ENCODE data around the gene MDFI. TPM values are rescaled to one million over a fixed set of nuclear protein-coding genes. Genes with fewer than 3 reads are reported as not detected.
A peak's percentile ranks its signal among the peaks of the same experiment; 100 is the strongest.

Gene MDFI
- total RNA-seq, 1 donor from 2014 or later = 48.3 TPM

- H3K4me1 Mint-ChIP-seq (ENCODE audit: low read depth) = peaks cover 7% of the 10 kb centered on the region
- H3K27ac Mint-ChIP-seq = no peak overlapping the region
- H3K4me3 Mint-ChIP-seq (ENCODE audit: low read depth) = no peak overlapping the region
- no peaks in the 10 kb centered on the region for H3K9me3 Mint-ChIP-seq (ENCODE audit: low read depth)
- DNase-seq (ENCODE audit: low spot score, unreplicated experiment) = no peak
- TF ChIP-seq, protein P1, sequence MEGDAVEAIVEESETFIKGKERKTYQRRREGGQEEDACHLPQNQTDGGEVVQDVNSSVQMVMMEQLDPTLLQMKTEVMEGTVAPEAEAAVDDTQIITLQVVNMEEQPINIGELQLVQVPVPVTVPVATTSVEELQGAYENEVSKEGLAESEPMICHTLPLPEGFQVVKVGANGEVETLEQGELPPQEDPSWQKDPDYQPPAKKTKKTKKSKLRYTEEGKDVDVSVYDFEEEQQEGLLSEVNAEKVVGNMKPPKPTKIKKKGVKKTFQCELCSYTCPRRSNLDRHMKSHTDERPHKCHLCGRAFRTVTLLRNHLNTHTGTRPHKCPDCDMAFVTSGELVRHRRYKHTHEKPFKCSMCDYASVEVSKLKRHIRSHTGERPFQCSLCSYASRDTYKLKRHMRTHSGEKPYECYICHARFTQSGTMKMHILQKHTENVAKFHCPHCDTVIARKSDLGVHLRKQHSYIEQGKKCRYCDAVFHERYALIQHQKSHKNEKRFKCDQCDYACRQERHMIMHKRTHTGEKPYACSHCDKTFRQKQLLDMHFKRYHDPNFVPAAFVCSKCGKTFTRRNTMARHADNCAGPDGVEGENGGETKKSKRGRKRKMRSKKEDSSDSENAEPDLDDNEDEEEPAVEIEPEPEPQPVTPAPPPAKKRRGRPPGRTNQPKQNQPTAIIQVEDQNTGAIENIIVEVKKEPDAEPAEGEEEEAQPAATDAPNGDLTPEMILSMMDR (IDR thresholded peaks at IDR 0.05; ENCODE audit: unreplicated experiment) = no peak
- peaks cover 15% of the 10 kb centered on the region for H3K36me3 Mint-ChIP-seq (ENCODE audit: insufficient read depth)
- H3K27me3 Mint-ChIP-seq = no peaks in the 10 kb centered on the region
Measured at GRCh38 chr6:41599015-41599851, 39.0 kb upstream of the MDFI start.

DNA sequence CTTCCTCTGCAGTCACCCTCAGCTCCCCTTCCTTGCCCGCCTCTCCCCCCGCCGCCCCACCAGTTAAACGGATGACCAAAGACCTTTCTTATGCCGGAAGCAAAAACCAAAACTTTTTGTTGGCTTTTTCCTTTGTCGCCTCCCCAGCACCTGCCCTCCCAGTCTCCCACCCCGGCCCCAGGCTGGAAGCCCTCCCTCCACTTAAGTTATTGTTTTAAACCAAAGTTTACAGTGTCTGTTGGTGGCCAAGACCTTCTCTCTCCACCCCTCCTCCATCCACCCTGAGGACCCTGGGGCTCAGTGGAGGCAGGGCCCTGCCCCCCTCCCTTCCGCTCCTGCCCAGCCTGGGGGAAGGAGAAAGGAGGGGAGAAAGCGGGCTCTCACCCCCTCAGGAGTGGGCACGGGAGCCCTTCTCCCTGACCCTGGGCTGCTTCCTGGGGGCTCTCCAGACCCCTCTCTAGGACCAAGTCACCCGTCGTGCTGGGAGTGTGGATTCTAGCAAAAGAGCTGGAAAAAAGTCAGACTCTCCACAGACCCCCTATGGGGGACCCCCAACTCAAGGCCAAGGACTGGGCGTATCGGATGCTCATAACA lies 38.3 kb upstream of the MDFI start:
- TF ChIP-seq, protein P1 (IDR thresholded peaks at IDR 0.05; ENCODE audit: unreplicated experiment) = no peak
- H3K27ac Mint-ChIP-seq = no peak overlapping the region
- no peak for DNase-seq (ENCODE audit: low spot score, unreplicated experiment)
- no peaks in the 10 kb centered on the region for H3K9me3 Mint-ChIP-seq (ENCODE audit: low read depth)
- H3K36me3 Mint-ChIP-seq (ENCODE audit: insufficient read depth) = peaks cover 10% of the 10 kb centered on the region
- no peak overlapping the region for H3K4me3 Mint-ChIP-seq (ENCODE audit: low read depth)
- peaks cover under 1% of the 10 kb centered on the region for H3K27me3 Mint-ChIP-seq
- H3K4me1 Mint-ChIP-seq (ENCODE audit: low read depth) = peaks cover 7% of the 10 kb centered on the region

- Mint-ChIP-seq H3K27ac (peak overlapping the region; percentile 74), H3K36me3 (ENCODE audit: insufficient read depth) (peaks cover 9% of the 10 kb centered on the region), H3K4me1 (ENCODE audit: low read depth) (peaks cover 7% of the 10 kb centered on the region), H3K9me3 (ENCODE audit: low read depth) (no peaks in the 10 kb centered on the region), H3K27me3 (peaks cover 4% of the 10 kb centered on the region), H3K4me3 (ENCODE audit: low read depth) (no peak overlapping the region)
- TF ChIP-seq, protein P1 (IDR thresholded peaks at IDR 0.05; ENCODE audit: unreplicated experiment) = no peak
- no peak for DNase-seq (ENCODE audit: low spot score, unreplicated experiment)
Measured at GRCh38 chr6:41600499-41601247, 37.6 kb upstream of the MDFI start.

DNA sequence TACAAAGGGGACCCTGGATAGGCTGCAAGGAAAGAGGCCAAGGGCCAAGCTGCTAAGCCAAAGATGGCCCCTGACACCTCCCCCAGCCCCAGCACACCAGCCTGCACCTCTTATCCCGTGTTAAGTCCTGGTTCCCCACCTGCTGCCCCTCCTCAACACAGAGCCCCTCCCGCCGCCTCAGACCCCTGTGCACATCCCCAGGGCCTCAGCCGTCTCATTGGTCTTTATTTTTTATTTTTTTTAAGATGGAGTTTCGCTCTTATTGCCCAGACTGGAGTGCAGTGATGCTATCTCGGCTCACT lies 37.1 kb upstream of the MDFI start:
- TF ChIP-seq, protein P1 (IDR thresholded peaks at IDR 0.05; ENCODE audit: unreplicated experiment) = no peak
- H3K4me1 Mint-ChIP-seq (ENCODE audit: low read depth) = peaks cover 7% of the 10 kb centered on the region
- no peaks in the 10 kb centered on the region for H3K9me3 Mint-ChIP-seq (ENCODE audit: low read depth)
- no peak for DNase-seq (ENCODE audit: low spot score, unreplicated experiment)
- peak overlapping the region; percentile 74 for H3K27ac Mint-ChIP-seq
- H3K4me3 Mint-ChIP-seq (ENCODE audit: low read depth) = no peak overlapping the region
- peaks cover 9% of the 10 kb centered on the region for H3K36me3 Mint-ChIP-seq (ENCODE audit: insufficient read depth)
- H3K27me3 Mint-ChIP-seq = peaks cover 9% of the 10 kb centered on the region

DNA sequence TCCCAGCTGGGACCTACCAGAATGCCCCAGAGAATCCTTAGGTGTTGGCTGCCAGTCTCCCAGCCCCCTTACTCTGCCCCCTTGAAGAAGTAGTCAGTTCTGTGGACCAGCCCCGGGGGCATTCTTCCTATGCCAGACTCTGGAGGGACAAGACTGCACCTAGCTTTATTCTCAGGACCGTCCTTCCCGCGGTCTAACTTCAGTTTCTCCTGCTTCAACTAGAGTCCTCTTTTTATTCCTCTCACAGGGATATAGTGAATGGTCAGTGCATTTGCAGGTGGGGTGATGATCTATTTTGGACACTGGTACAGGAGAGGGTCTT lies 35.9 kb upstream of the MDFI start:
- Mint-ChIP-seq H3K27me3 (peaks cover 17% of the 10 kb centered on the region), H3K36me3 (ENCODE audit: insufficient read depth) (peaks cover 4% of the 10 kb centered on the region), H3K9me3 (ENCODE audit: low read depth) (no peaks in the 10 kb centered on the region), H3K4me3 (ENCODE audit: low read depth) (no peak overlapping the region), H3K27ac (peak overlapping the region; percentile 91), H3K4me1 (ENCODE audit: low read depth) (peaks cover 7% of the 10 kb centered on the region)
- TF ChIP-seq, protein P1 (IDR thresholded peaks at IDR 0.05; ENCODE audit: unreplicated experiment) = no peak
- DNase-seq (ENCODE audit: low spot score, unreplicated experiment) = no peak
